ENCODE data around the gene USF1. TPM values are rescaled to one million over a fixed set of nuclear protein-coding genes. Genes with fewer than 3 reads are reported as not detected.
"Not testable (repeated sequence)": the region's sequence is repeated elsewhere in the genome, so short reads cannot be mapped to it uniquely, and the experiment has no call there.

Gene USF1
- total and polyA plus RNA-seq, 2 experiments from 2014 or later, result 23.8 to 74.8 TPM

- Histone ChIP-seq H3K27ac (ENCODE audit: low read depth) (peak overlapping the region; percentile 94), H4K20me1 (replicated peaks; ENCODE audit: insufficient read depth) (peaks cover 43% of the 10 kb centered on the region), H3K4me1 (ENCODE audit: insufficient read depth) (peaks cover 51% of the 10 kb centered on the region), H3K4me3 (peak overlapping the region; percentile 99), H2AFZ (no peak overlapping the region), H3K27me3 (ENCODE audit: insufficient read depth) (no peaks in the 10 kb centered on the region), H3K9me2 (ENCODE audit: insufficient read depth) (no peaks in the 10 kb centered on the region), H3F3A (replicated peaks; ENCODE audit: low read depth) (peaks cover 21% of the 10 kb centered on the region), H3K36me3 (ENCODE audit: insufficient read depth) (no peaks in the 10 kb centered on the region), H3K79me2 (replicated peaks; ENCODE audit: insufficient read depth) (peaks cover 78% of the 10 kb centered on the region), H3K4me2 (peak overlapping the region; percentile 97)
- peak overlapping the region; percentile 89 for H3K4me3 Mint-ChIP-seq
- ATAC-seq (no peak), DNase-seq (ENCODE audit: low spot score) (no peak)
- no peak for TF ChIP-seq ZNF114 (CRISPR knock-in tag; IDR thresholded peaks at IDR 0.05)
- TF ChIP-seq STAT1 (IDR thresholded peaks at IDR 0.05; ENCODE audit: unreplicated experiment), result no peak
- no peak for TF ChIP-seq EZH2 (IDR thresholded peaks at IDR 0.05; ENCODE audit: low read depth, unreplicated experiment)
- TF ChIP-seq ETS1 (IDR thresholded peaks at IDR 0.05), result no peak
- TF ChIP-seq CTCF (conservative IDR thresholded peaks at IDR 0.05; ENCODE audit: low read depth in 2 of 2), result no peak
- TF ChIP-seq ZNF462 (CRISPR knock-in tag; IDR thresholded peaks at IDR 0.05), result no peak
- no peak for TF ChIP-seq CREB1 (CRISPR knock-in tag; IDR thresholded peaks at IDR 0.05; ENCODE audit: low read depth)
- H3K27me3 Mint-ChIP-seq (ENCODE audit: insufficient read depth, low read depth, poor library complexity), result peaks cover 11% of the 10 kb centered on the region
- H3K4me1 Mint-ChIP-seq, result peaks cover 58% of the 10 kb centered on the region
- peaks cover 32% of the 10 kb centered on the region for H3K36me3 Mint-ChIP-seq (ENCODE audit: low read depth)
- no peaks in the 10 kb centered on the region; the same call in 2 of the 3 replicates for H3K9me3 Mint-ChIP-seq
- H3K27ac Mint-ChIP-seq, result peak overlapping the region; percentile 95
Measured at GRCh38 chr1:161017756-161018630, 27.8 kb downstream of the USF1 start.

- Histone ChIP-seq H4K20me1 (replicated peaks; ENCODE audit: insufficient read depth) (peaks cover 50% of the 10 kb centered on the region), H3K4me3 (peak overlapping the region; percentile 99), H3K4me1 (ENCODE audit: insufficient read depth) (peaks cover 59% of the 10 kb centered on the region), H3F3A (replicated peaks; ENCODE audit: low read depth) (peaks cover 21% of the 10 kb centered on the region), H3K4me2 (peak overlapping the region; percentile 97), H3K79me2 (replicated peaks; ENCODE audit: insufficient read depth) (peaks cover 86% of the 10 kb centered on the region), H3K27ac (ENCODE audit: low read depth) (peak overlapping the region; percentile 94; the same call in 1 of the 2 replicates)
- Mint-ChIP-seq H3K27ac (peak overlapping the region; percentile 95), H3K4me3 (peak overlapping the region; percentile 89), H3K4me1 (peaks cover 62% of the 10 kb centered on the region), H3K36me3 (ENCODE audit: low read depth) (peaks cover 33% of the 10 kb centered on the region), H3K27me3 (ENCODE audit: insufficient read depth, low read depth, poor library complexity) (peaks cover 11% of the 10 kb centered on the region)
- not testable (repeated sequence) for DNase-seq (ENCODE audit: low spot score); H3K27me3 ChIP-seq (ENCODE audit: insufficient read depth); H2AFZ ChIP-seq; H3K9me3 Mint-ChIP-seq; H3K36me3 ChIP-seq (ENCODE audit: insufficient read depth); H3K9me2 ChIP-seq (ENCODE audit: insufficient read depth); ATAC-seq
Measured at GRCh38 chr1:161017181-161017580, 28.6 kb downstream of the USF1 start.

All from GM23338 (cell line).